ENCODE data around the gene TCOF1.

TCOF1 gene

DNA sequence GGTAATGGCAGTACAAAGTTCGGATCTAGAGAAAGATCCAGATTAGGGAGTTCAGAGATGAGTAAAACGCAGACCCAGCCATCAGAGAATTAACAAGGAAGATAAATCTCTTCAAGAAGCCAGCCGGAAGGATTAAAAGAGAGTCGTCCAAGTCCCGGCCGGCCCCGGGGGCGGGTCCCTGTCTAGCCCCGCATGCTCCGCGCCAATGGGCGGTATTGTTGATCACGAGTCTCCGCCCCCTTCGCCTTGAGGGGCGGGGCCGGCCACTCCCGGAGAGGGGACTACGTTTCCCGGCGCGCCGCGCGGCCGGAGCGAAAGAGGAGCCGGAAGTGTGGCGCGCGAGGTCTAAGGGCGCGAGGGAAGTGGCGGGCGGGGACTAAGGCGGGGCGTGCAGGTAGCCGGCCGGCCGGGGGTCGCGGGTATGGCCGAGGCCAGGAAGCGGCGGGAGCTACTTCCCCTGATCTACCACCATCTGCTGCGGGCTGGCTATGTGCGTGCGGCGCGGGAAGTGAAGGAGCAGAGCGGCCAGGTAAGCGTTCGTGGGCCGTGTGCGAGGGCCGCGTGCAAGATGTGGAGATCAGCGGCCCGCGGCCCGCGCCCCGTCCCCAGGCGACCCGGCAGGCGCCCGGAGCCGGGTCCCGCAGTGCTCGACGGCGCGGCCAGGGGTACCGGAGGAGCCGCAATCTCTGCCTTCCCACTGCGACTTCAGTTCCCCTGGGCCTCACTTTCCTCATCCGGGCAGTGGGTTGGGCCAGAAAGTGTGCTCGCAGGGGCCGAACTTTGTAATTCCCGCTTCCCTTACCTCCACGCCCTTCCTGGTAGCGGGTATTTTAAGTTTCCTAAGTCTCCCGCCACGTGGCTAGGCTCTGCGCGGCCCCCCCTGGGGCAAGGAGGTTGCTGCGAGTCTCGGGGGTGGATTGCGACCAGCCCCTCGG is at the start of gene TCOF1:
TCOF1 (plus strand) TSS at position 372 of the 935 bp plus-strand sequence; CDS start at position 422, 50 bp downstream.
- peaks cover 25% of the 10 kb centered on the region for H3K36me3 ChIP-seq (replicated peaks; ENCODE audit: low read depth, low read length)
- H3K9ac ChIP-seq (ENCODE audit: low read length) = peak within 1 kb of the TSS; percentile 88
- peaks cover 13% of the 10 kb centered on the region for H4K20me1 ChIP-seq (ENCODE audit: insufficient read depth, low read length)
- H2AFZ ChIP-seq (ENCODE audit: low read depth, low read length) = peak within 1 kb of the TSS; percentile 71
- H3K9me3 ChIP-seq (ENCODE audit: insufficient read depth, low read length) = no peaks in the 10 kb centered on the region
- peaks cover 43% of the 10 kb centered on the region for H3K4me1 ChIP-seq (ENCODE audit: low read length)
- no peaks in the 10 kb centered on the region for H3K27me3 ChIP-seq (ENCODE audit: low read depth, low read length)
- H3K27ac ChIP-seq (ENCODE audit: low read length) = peak within 1 kb of the TSS; percentile 66
- peak within 1 kb of the TSS; percentile 93 for H3K4me3 ChIP-seq (ENCODE audit: low read length)
- peak within 1 kb of the TSS; percentile 75 for H3K4me2 ChIP-seq (ENCODE audit: low read length)
- peaks cover 49% of the 10 kb centered on the region for H3K79me2 ChIP-seq (ENCODE audit: low read length)
- TF ChIP-seq CTCF (IDR thresholded peaks at IDR 0.05; ENCODE audit: low read depth, low read length) (no peak), EZH2phosphoT487 (IDR thresholded peaks at IDR 0.05; ENCODE audit: low read depth) (no peak)

GRCh38 chr5:150309101-150309885 is 48.2 kb upstream of the TCOF1 start:
- Histone ChIP-seq H2AFZ (ENCODE audit: low read depth, low read length) (no peak overlapping the region), H3K79me2 (ENCODE audit: low read length) (no peaks in the 10 kb centered on the region), H4K20me1 (ENCODE audit: insufficient read depth, low read length) (no peaks in the 10 kb centered on the region), H3K36me3 (replicated peaks; ENCODE audit: low read depth, low read length) (no peaks in the 10 kb centered on the region), H3K4me1 (ENCODE audit: low read length) (no peaks in the 10 kb centered on the region), H3K27me3 (ENCODE audit: low read depth, low read length) (peaks cover 5% of the 10 kb centered on the region; the same call in 1 of the 2 replicates), H3K9ac (ENCODE audit: low read length) (no peak overlapping the region), H3K9me3 (ENCODE audit: insufficient read depth, low read length) (no peaks in the 10 kb centered on the region), H3K27ac (ENCODE audit: low read length) (no peak overlapping the region), H3K4me3 (ENCODE audit: low read length) (no peak overlapping the region), H3K4me2 (ENCODE audit: low read length) (no peak overlapping the region)
- no peak for TF ChIP-seq EZH2phosphoT487 (IDR thresholded peaks at IDR 0.05; ENCODE audit: low read depth)
- no peak for TF ChIP-seq CTCF (IDR thresholded peaks at IDR 0.05; ENCODE audit: low read depth, low read length)

DNA sequence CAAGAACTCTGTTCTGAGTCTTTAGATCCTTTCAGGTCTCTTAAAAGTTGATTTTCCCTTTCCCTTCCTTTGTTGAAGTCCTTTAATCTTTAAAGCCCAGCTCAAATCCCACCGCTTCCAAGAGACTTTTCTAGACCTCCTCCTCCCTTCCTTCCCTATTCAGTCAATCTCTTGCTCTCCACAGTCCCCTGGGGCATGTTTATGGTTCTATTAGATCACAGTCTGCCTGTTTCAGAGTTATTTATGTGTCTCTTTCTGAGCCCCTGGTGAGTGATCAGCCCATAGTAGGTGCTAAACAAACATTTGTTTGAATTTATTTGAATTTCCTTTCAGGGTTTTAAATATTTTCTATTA is 47.6 kb upstream of the TCOF1 start:
- H3K36me3 ChIP-seq (replicated peaks; ENCODE audit: low read depth, low read length) = no peaks in the 10 kb centered on the region
- no peak overlapping the region for H2AFZ ChIP-seq (ENCODE audit: low read depth, low read length)
- H3K27me3 ChIP-seq (ENCODE audit: low read depth, low read length) = peaks cover 5% of the 10 kb centered on the region; the same call in 1 of the 2 replicates
- H3K9me3 ChIP-seq (ENCODE audit: insufficient read depth, low read length) = no peaks in the 10 kb centered on the region
- no peak overlapping the region for H3K4me3 ChIP-seq (ENCODE audit: low read length)
- no peak overlapping the region for H3K27ac ChIP-seq (ENCODE audit: low read length)
- H3K4me2 ChIP-seq (ENCODE audit: low read length) = no peak overlapping the region
- TF ChIP-seq EZH2phosphoT487 (IDR thresholded peaks at IDR 0.05; ENCODE audit: low read depth) = no peak
- TF ChIP-seq CTCF (IDR thresholded peaks at IDR 0.05; ENCODE audit: low read depth, low read length) = no peak
- no peaks in the 10 kb centered on the region for H3K79me2 ChIP-seq (ENCODE audit: low read length)
- no peak overlapping the region for H3K9ac ChIP-seq (ENCODE audit: low read length)
- H3K4me1 ChIP-seq (ENCODE audit: low read length) = no peaks in the 10 kb centered on the region
- H4K20me1 ChIP-seq (ENCODE audit: insufficient read depth, low read length) = no peaks in the 10 kb centered on the region

DNA sequence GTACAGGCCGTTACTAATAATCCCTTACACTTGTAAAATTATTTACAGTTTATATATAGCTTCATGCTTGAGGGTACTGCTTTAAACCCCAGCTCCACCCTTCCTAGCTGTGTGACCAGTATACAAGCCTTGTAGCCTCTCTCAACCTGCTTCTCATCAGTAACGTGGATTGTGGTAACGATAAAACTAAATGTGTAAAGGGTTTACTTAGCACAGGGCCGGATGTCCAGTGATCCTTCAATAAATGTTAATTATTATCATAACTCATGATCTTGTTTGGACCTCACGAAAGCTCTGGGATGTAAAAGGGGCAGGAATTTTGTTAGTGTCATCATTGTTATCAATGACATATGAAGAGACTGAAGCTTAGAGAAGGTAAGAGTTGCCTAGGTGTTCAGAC is 47.3 kb upstream of the TCOF1 start:
- H3K36me3 ChIP-seq (replicated peaks; ENCODE audit: low read depth, low read length) = no peaks in the 10 kb centered on the region
- no peak overlapping the region for H3K4me3 ChIP-seq (ENCODE audit: low read length)
- no peaks in the 10 kb centered on the region for H3K4me1 ChIP-seq (ENCODE audit: low read length)
- H3K27me3 ChIP-seq (ENCODE audit: low read depth, low read length) = peaks cover 5% of the 10 kb centered on the region; the same call in 1 of the 2 replicates
- H4K20me1 ChIP-seq (ENCODE audit: insufficient read depth, low read length) = no peaks in the 10 kb centered on the region
- H3K27ac ChIP-seq (ENCODE audit: low read length) = no peak overlapping the region
- no peaks in the 10 kb centered on the region for H3K79me2 ChIP-seq (ENCODE audit: low read length)
- no peak overlapping the region for H3K4me2 ChIP-seq (ENCODE audit: low read length)
- no peaks in the 10 kb centered on the region for H3K9me3 ChIP-seq (ENCODE audit: insufficient read depth, low read length)
- TF ChIP-seq EZH2phosphoT487 (IDR thresholded peaks at IDR 0.05; ENCODE audit: low read depth) = no peak
- no peak for TF ChIP-seq CTCF (IDR thresholded peaks at IDR 0.05; ENCODE audit: low read depth, low read length)
- no peak overlapping the region for H2AFZ ChIP-seq (ENCODE audit: low read depth, low read length)
- H3K9ac ChIP-seq (ENCODE audit: low read length) = no peak overlapping the region

Data from OCI-LY3 (cell line).